HG03108 (cell line): ENCODE results near the gene PSD4.

Experiments
- ATAC-seq: cut with Tn5 transposase; IDR thresholded peaks from one replicate; pipeline ENCODE4 v1.9.1; 2021; ENCODE audit warnings: moderate library complexity; ENCODE audit not compliant: unreplicated experiment

Gene PSD4

DNA sequence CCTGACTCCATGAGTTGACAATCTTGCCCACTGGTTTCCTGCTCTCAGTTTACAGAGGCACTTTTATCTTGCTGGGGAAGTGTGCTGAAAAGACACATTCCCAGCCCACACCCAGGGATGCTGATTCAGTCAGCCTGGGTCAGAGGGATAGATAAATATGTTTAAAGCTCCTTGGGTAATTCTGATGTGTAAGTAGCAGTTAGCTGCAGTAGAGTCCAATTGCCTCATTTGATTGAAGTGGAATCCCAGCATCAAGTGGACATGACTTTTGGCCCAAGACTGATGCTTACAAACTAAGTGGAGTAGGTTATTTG lies 29.4 kb downstream of the PSD4 start:
- no peak for ATAC-seq

DNA sequence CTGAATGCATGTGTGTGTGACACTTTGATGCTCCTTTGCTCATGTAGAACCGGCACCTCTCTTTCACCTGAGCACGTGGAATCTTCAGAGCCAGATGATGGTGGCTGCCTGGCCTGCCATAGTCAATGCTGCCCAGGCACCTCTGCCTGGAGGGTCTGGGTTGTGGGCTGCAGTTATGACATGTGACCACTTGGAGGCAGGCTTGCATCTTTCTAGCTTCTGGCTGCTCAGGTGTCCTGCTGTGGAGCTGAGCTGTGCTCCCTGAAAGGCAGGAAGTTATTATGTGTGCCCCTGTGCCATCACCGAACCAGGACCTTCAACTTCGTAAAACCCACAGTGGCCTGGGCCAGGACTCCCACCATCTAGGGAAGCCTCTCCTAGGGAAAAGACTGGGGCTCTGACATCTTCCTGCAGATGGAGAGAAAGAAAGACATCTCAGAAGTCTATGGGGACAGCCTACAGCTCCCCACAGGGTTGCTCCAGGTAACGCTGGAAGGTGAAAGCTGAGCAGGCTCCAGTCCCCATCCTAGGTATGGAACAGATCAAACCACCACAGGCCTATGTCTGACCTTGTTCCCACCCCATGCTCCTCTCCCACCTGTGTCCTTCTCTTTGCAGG lies 30.2 kb downstream of the PSD4 start:
- peak; percentile 76 for ATAC-seq

DNA sequence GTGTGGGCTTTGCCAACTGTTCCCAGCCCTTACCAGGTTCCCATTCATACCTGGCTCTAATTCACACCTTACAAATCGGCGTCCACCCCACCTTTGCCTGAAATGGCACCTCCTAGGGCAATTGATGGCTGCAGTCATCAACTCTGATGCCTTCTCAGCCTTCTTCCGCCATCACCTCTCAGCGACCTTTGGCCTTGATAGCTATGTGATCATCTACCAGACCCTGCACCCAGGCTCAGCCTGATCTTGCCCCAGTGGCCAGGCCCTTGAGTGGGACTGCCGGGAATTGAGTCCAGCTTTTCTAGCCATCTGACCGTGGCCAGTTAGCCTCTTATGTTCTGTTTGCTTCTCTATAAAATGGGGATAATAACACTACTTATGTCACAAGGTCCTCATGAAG lies 32.5 kb downstream of the PSD4 start:
- ATAC-seq: no peak

DNA sequence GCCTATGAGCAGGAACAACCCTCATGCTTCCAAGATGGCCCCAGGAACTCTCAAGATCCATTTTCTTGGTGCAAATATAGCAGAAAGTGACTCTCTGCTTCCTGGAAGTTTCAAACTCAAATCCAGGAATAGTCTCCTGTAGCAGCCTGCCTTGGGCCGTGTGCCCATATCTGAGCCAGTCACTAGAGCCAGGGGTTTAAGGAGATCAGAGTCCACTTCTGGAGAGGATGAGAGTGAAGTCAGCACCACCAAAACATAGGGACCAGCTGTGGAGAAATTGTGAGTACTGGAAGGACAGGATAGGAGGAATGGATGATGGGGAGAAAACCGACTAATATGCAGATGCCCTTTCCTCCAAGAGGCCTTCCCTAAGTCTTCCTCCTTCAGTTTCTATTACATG lies 33.2 kb downstream of the PSD4 start:
- ATAC-seq: no peak

DNA sequence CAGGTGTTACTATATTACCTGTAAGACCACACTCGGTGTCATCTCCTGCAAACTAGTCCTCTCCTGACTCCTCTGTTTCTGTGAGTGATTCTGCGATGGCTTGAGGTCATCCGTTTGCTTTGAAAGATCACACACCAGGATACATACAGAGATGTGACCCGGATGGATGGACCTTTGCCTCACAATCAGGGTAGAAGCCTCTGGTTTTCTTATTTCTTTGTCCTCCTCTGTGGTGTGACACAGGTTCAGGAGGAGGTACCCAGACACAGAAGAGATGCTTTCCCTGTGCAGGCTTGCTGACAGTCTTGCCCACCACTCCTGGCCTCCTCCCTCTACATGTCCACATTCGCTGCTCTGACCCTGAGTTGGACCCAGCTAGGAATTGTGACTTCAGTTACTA lies 34.6 kb downstream of the PSD4 start:
- no peak for ATAC-seq

DNA sequence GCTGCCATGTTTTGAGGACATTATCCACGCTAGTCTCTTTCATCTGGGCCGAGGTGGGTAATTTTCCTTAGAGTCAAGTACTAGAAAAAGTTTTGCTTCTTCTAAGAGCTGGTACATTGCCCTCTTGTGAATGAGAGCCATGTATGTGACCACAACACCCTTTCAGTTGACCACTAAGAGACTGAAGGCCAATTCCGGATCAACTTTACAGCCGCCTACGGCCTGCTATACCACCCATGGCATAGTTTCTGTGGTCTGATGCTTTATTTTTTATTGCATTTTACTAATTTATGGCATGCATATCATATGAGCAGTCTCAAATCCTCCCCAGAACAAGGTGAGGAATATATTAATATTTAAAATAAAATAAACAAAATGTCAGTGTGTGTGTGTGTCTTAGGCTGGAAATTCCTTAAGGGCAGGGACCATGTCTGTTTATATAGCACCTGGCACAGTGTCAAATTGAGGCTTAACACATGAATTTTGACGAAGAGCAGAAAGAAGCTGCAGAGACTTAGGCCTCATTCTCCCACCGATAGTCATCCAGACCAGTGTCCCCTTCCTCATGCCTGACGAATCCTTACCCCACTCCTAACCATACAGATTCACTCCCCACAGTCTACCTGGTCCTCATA lies 35.4 kb downstream of the PSD4 start:
- no peak for ATAC-seq

DNA sequence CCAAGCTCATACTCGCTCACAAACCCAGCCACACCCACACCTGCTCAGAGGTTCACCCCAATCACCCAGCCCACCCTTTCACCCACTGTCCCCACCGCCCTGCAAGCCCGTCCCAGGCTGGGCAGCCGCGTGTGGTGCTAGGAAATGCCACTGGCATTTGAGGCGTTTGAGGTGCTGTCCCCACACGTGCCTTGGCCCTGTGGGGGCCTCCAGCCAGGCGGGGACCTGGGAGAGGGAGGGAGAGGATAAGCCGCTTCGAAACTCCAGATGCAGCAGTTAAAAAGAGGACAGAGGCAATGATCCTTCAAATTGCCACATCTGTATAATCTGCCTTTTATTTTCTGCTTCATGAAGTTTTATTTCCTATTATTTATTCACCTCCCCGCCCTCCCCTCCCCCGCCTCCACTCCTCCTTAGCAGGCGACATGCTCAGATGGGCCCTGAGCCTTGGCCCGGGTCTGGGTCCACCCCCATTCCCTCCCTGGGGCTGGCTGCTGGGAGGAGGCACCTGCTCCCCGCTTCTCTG lies 35.9 kb downstream of the PSD4 start:
- no peak for ATAC-seq

DNA sequence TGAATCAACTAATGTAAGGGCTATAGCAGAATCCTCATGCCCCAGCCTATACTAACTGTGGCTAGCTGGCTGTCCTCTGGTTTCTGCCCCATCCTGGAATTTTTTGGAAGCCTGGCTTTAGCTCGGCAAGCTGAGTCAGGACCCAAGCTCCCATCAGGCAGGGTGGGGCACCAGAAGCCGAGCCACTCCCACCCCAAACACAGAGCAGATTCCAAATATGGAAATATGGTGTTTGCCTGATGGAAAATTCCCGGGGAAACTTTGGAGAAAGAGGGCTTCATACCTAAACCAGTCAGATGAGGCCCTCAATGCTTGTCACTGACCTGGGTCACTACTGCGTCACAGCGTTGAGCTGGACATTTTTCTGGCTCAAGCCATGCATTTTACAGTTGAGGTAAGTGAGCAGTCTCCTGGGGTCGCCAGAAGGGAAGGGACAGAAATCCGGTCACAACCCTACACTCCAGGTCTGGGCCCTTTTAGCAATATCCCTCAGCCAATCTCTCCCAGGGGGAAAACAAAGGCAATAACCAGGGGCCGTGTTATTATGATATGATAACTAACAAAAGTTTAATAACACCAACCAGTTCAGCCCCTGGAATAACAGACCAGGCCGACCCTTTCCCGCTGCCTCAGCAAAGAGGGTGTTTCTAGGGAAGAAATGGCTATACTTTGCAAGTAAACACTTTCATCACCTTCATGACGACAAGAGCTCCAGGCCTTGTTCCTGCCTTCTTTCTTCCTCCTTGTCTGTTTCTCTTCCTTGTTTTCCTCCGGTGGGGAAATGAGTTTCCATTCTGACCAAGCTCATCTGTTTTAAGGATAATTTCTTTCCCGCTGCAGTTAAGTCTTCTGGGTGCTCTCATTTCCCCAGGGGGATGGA lies 37.7 kb downstream of the PSD4 start:
- no peak for ATAC-seq

DNA sequence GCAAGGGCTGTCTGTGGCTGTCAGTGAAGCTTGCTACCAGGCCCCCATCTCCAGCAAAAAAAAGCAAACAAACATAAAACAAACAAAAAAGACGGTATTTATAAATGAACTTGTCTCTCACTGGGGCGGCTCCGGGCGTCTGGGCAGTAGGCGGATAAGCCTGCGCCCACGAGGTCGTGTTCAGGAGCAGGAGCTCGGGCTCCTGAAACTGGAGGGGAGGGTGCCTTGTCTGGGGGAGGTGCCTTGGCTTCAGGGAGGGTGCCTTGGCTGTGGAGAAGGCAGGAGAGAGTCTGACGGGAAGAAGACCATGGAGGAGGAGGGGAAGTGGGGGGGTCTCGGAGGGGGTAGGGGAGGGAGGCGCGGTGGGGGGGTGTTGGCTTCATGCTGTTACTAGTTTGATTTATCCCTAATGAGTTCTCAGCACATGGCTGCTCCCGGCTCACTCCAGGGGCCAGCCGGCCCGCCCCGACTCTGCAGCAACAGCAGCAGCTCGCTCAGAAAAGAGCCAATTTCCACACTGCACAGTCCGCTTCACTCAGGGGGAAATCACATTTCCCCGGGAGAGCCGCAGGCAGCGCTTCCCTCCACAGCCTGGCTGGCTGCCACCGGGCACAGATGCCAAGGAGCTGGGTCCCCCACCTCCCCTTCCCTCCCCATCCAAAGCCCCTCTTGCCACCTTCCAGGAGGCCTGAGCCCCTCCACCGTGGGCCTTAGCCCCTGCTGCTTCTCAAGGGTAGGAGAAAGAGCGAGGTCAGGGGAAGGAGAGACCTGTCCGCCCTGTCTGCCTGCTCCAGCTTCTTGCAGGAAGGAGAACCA lies 38.7 kb downstream of the PSD4 start:
- no peak for ATAC-seq

DNA sequence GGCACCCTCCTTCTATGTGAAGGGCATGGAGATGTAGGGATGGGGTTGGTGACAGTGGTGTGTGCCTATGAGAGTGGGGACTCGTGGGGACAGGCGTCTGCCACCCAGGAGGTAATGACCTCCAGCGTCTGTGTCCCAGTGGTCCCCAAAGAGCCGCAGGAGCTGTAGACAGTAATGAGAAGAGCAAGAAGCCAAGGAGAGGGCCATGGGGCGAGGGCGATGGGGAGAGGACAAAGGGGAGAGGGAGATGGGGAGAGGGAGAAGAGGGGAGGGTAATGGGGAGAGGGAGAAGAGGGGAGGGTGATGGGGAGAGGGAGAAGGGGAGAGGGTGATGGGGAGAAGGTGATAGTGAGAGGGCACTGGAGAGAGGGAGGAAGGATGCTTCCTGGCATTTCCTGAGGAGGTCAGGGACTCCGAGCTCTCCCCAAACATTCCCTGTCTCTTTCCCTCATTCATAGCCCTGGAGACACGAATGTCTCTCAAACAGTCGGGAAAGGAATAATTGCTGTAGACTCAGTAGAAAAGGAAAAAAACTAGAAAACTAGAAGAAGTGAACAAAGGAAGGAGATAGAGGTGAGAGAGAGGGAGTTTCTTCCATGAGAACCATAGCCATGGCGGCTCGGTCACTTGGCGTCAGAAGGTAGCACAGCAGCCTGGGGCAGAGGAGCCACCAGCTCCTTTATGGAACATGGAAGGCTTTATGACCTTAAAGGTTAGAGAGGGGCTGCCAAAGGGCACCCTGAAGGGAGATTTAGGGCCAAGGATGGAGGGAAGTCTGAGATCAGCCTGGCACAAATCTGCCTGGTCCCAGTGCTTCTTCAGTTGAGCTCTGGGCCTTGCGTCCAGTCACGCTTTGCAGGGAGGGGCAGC lies 39.5 kb downstream of the PSD4 start:
- ATAC-seq: no peak

DNA sequence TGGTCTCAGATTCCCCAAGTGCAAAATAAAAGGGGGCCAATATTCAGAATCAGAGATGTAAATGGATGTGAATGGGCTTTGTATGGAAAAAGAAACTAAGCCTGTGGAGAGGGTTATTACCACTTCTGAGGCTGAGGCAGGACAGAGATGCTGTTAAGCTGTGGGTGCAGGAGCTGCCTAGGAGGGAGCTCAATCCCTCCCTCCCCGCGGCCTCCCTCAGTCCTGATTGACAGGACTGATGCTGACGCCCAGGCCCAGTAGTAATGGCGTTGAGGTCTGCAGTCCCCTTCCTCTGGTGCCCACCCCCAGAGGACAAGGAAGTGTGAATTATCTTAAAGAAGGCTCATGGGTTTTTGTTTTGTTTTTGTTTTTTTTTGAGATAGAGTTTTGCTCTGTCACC lies 40.4 kb downstream of the PSD4 start:
- ATAC-seq: no peak

DNA sequence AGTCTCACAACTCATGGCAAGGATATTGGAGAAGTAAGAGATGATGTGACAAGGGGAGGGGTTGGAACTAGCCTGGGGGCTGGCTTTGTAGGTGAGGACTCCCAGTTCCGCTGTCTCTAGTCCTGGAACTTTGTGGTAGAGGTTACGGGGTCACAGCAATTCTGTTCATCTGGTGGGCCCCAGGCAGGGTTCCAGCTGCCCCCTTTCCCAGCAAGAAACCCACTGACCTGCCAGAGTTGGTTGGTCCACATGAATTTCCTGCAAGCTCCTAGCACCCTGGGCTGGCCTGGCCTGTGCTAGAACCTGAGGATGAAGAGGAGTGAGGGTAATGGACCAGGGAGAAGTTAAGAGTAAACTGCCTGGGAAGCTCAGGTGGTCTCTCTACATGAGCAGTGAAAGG lies 41.3 kb downstream of the PSD4 start:
- no peak for ATAC-seq

DNA sequence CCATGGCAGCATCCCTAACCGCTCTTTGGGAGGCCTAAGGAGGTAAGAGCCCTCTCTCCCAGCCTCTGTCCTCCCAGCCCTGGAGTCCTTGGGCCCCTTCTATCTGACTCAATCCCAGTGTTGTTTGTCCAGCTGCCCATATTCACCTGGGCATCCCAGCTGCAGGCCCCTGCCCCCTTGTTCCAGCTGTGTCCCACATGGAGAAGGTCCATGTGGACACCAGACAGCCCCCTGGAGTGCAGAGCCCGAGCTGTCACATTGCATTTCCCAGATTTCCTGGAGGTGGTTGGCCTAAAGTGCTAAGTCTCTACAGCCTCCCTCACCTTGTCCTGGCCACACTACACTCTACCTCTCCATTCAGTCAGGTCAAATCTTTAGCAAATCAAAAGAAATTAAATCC lies 42.5 kb downstream of the PSD4 start:
- no peak for ATAC-seq

DNA sequence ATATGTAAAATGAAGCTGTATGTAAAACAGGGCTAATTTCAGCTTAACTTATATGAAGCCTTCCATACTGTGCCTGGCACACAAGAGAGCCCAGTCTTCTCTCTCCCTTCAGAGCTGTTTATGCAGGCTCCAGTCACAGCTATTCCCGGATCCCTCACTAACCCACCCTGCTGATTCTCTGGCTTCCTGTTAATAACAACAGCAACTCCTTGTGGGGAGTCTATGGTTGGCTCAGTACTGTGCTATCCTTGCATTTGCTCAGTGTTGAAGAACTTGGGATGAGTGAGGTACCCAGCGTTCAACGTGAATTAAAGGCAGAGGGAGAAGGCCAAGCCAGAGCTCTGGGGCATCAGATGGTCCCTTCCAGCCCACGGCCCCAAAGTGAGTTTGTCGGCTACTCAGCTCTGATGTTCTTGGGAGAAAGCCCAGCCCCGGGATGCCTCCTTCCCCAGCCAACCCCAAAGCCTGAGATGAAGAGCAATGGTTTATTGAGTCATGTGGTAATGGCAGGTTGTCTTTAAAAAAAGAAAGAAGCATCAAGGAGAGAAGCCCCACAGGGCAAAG lies 43.2 kb downstream of the PSD4 start:
- ATAC-seq: no peak

DNA sequence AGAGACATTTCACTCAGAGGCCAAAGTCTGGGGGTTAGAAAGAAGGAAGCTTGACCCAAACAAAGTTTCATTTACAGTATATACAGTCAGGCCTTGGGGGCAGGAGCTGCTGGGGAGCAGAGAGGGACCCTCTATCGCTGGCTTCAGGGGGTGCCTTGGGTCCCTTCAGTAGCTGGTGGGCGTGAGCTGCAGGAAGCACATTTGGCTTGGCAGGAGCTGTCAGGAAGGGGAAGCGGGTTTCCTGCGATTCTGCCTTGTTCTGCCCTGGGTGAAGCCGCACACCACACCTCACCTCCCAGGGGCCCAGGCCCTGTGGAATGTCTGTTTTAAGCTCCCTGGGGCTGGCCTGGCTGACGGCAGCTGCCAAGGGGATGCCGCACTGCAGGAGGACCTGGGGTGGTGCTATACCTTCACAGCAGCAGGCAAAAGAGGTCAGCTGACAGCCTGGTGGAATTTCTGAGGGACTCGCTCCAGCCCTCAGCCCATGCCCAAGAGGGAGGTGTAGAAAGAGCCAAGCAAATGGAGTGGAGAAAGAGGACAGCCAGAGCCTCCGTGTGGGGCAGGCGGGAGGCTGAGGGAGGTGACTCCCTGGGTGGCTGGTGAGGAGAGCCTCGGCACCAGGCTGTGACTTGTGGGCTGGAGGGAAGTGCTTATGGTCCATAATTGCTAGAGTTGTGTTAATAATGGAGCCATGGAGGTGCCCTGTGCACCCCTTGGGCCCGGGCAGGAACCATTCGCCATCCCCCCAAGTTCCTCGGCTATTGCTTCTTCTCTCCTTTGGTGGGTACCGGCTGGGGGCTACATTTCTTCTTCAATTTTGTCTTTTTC lies 43.9 kb downstream of the PSD4 start:
- no peak for ATAC-seq

DNA sequence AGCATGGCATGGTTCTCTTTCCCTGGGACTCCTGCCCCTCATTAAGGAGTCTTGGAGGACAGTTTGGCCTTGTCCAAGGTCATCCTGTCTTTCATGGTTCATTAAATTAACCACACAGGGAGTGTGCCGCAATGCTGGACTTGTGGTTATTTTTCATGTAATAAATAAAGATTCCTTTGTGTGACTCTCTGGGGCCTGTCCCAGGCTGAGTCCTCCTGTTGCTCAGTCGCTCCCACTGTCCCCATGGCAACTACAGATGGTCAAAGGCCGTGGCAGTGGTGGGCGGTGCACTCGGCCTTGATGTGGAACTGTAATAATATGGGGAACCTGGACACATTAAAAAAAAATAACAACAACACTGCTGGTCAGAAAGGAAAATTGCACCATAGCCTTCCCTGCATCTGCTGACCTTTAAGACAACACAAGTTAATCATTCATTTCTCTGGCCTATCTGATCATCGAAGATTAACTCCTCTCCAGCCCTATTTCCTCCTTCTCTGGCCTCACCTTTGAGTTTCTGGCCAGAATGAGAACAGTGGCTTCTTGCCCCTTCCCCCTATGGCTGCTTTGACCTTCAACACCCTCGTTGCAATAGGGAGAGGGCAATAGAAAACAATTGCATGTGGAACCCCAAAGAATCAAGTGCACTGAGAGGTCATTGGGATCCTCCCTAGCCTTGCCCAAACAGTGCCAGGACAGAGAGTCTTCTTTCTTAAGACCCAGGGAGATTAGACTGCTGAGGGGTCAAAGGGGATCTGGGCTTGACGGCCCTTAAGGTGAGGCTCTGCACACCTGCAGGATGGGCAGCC lies 44.7 kb downstream of the PSD4 start:
- no peak for ATAC-seq

DNA sequence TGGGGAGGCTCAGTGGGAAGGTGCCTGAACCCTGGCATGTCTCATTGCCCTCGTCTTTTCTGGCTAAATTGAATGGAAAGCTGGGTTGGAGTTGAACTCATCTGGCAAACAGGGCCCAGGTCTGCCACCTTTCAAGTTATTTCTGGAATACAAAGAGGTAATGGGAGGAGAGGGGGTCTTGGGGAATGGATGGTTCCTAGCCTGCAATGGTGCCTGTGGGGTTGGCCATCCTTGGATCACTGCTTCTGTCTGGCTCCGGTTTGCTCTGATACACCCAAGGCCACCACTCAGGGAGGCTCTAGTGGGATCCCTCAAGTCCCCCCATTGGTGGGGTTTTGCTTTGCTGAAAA lies 45.3 kb downstream of the PSD4 start:
- no peak for ATAC-seq

DNA sequence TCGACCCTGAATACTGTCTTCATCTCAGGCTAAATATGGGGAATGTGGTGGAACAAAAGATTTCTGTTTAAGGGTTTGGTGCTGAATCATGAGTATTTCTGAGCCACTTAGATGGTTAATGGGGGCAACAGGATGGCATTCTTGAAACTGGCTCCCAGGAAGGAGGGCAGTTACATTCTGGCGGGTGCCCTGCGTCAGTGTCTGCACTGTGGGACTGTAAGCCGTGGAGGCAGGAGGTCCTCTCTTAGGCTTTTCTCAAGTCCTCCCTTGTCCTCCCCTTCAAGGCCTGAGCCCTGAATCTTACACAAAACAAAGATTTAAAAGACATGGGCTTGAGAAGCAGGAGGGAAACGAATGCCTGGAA lies 45.7 kb downstream of the PSD4 start:
- no peak for ATAC-seq
